GM06990 (cell line): ENCODE data around the gene BSPRY.

Source experiments
- DNase-seq: peaks from one replicate; pipeline ENCODE4 v3.0.0-alpha.2; 2011; ENCODE audit not compliant: insufficient read length; ENCODE audit errors: extremely low read depth
- H3K27me3 ChIP-seq: replicated peaks from 2 replicates; pipeline ENCODE4 v1.6.0; 2011; ENCODE audit warnings: low read length; ENCODE audit not compliant: control insufficient read depth, insufficient read depth
- H3K36me3 ChIP-seq: 2 replicates; pipeline ENCODE4 v1.5.1; 2011; ENCODE audit warnings: low read length; ENCODE audit not compliant: control insufficient read depth, insufficient read depth
- H3K4me3 ChIP-seq: replicated peaks from 2 replicates; pipeline ENCODE4 v1.5.1; 2011; ENCODE audit warnings: low read depth, mild to moderate bottlenecking, control low read depth, low read length
- TF ChIP-seq, protein P1 (sequence below): IDR thresholded peaks from 2 replicates; pipeline ENCODE4 v1.5.1; 2011; ENCODE audit warnings: low read length, control low read depth, mild to moderate bottlenecking, inconsistent platforms; ENCODE audit not compliant: insufficient read depth, poor library complexity, severe bottlenecking

Gene BSPRY

DNA sequence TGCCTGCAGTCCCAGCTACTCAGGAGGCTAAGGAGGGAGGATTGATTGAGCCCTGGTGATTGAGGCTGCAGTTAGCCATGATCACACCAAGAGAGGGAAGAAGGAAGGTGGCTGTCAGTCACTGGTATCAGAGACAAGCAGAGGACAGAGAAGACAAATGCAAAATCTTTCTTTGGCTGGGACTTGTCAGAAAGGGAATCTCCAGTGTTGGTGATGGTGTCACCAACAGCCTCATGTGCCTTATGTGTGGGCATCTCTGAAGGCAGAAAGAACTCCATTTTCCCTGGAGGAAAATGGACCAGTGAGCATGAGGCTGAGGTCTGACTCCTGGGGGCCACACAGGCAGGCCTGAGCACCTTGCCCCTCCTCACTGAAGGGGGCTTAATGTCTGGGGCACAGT, 34.1 kb upstream of the BSPRY start:
- Histone ChIP-seq H3K27me3 (no peaks in the 10 kb centered on the region), H3K36me3 (no peaks in the 10 kb centered on the region), H3K4me3 (no peak overlapping the region)
- TF ChIP-seq, protein P1, sequence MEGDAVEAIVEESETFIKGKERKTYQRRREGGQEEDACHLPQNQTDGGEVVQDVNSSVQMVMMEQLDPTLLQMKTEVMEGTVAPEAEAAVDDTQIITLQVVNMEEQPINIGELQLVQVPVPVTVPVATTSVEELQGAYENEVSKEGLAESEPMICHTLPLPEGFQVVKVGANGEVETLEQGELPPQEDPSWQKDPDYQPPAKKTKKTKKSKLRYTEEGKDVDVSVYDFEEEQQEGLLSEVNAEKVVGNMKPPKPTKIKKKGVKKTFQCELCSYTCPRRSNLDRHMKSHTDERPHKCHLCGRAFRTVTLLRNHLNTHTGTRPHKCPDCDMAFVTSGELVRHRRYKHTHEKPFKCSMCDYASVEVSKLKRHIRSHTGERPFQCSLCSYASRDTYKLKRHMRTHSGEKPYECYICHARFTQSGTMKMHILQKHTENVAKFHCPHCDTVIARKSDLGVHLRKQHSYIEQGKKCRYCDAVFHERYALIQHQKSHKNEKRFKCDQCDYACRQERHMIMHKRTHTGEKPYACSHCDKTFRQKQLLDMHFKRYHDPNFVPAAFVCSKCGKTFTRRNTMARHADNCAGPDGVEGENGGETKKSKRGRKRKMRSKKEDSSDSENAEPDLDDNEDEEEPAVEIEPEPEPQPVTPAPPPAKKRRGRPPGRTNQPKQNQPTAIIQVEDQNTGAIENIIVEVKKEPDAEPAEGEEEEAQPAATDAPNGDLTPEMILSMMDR, result no peak
- DNase-seq, result no peak

DNA sequence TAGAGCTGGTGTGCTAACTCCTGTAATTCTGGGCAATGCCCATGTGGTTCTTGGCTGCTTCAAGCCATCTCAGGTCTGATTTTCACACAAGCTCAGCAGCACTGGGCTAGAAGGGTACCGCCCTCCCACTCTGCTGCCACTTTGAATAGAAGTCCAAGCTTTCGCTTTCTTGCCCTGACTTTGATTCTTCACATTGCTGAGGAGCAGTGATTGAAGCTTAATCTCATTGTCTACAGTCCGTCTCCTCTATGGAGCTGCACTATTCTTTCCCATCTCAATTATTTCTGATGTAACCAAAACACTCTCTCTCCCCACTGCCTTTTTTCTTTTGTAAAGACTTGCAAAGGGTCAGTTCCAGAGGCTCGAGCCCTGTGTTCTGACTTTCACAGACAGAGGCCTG, 33.3 kb upstream of the BSPRY start:
- TF ChIP-seq, protein P1, result no peak
- no peaks in the 10 kb centered on the region for H3K36me3 ChIP-seq
- no peaks in the 10 kb centered on the region for H3K27me3 ChIP-seq
- no peak overlapping the region for H3K4me3 ChIP-seq
- DNase-seq, result no peak

- Histone ChIP-seq H3K4me3 (no peak overlapping the region), H3K36me3 (no peaks in the 10 kb centered on the region), H3K27me3 (no peaks in the 10 kb centered on the region)
- no peak for DNase-seq
- TF ChIP-seq, protein P1, result no peak
These were observed 31.6 kb upstream of the BSPRY start for GRCh38 chr9:113317777-113318176.

- TF ChIP-seq, protein P1, result no peak
- DNase-seq, result no peak
- no peaks in the 10 kb centered on the region; the same call in 1 of the 2 replicates for H3K27me3 ChIP-seq
- no peaks in the 10 kb centered on the region for H3K36me3 ChIP-seq
- H3K4me3 ChIP-seq, result no peak overlapping the region
These were observed 30.3 kb upstream of the BSPRY start for GRCh38 chr9:113319054-113319453.

GRCh38 chr9:113320051-113320450, 29.3 kb upstream of the BSPRY start:
- H3K36me3 ChIP-seq, result no peaks in the 10 kb centered on the region
- H3K27me3 ChIP-seq, result no peaks in the 10 kb centered on the region; the same call in 1 of the 2 replicates
- TF ChIP-seq, protein P1, result no peak
- H3K4me3 ChIP-seq, result no peak overlapping the region
- no peak for DNase-seq

- TF ChIP-seq, protein P1, result no peak
- Histone ChIP-seq H3K27me3 (no peaks in the 10 kb centered on the region; the same call in 1 of the 2 replicates), H3K4me3 (no peak overlapping the region), H3K36me3 (no peaks in the 10 kb centered on the region)
- no peak for DNase-seq
These were observed 26.7 kb upstream of the BSPRY start for GRCh38 chr9:113322671-113323070.
